Neuron (in vitro differentiated cells): Measurements from ENCODE around the gene EXOC6B.

ENCODE experiments used
- H2AFZ ChIP-seq: one replicate; pipeline ENCODE4 v1.6.1; 2013; ENCODE audit warnings: low read depth, mild to moderate bottlenecking, inconsistent platforms, low read length, moderate library complexity
- H3K27me3 ChIP-seq: one replicate; pipeline ENCODE4 v1.6.1; 2013; ENCODE audit warnings: low read length; ENCODE audit not compliant: insufficient read depth
- H3K36me3 ChIP-seq: one replicate; pipeline ENCODE4 v1.6.1; 2013; ENCODE audit warnings: low read length; ENCODE audit not compliant: insufficient read depth
- H3K4me1 ChIP-seq: one replicate; pipeline ENCODE4 v1.6.1; 2013; ENCODE audit warnings: low read length; ENCODE audit not compliant: insufficient read depth
- H3K4me3 ChIP-seq: 2 replicates; pipeline ENCODE4 v1.5.1; 2013; ENCODE audit warnings: mild to moderate bottlenecking, low read length, moderate library complexity
- H3K9me3 ChIP-seq: one replicate; pipeline ENCODE4 v1.6.1; 2013; ENCODE audit warnings: low read length

The EXOC6B gene

DNA sequence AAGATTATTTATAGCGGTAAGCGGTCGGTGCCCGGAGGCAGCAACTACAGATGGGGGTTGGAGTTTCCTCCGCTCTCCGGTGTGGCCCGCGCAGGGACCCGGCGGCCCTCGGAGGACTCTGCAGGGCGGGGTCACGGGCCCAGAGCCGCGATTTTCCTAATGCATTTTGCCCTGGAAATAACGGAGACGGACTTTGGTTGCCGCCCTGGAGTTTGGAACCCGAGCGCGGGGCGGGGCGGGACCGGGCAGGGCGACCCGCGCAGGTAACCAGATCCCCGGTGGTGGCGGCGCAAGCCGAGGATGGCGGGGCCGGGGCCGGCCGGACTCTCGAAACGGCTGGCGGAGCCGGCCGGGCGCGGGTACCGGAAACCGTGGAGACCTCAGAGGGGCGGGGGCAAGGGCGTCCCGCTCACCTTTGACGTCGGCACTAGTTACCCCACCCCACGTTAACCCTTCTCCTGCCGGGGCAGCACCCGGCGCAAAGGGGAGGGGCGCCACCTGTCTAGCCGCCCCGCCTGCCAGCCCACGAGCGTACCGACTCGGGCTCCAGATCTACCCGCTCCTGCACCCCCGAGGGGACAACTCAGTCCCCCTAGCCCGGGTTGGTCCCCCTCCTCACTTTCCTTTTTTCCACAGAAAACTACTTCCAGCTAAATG lies 681.1 kb downstream of the EXOC6B start:
- peaks cover 40% of the 10 kb centered on the region for H3K4me1 ChIP-seq
- H3K4me3 ChIP-seq, result peak overlapping the region; percentile 7
- H3K9me3 ChIP-seq, result peaks cover 2% of the 10 kb centered on the region
- peaks cover 86% of the 10 kb centered on the region for H3K27me3 ChIP-seq
- peak overlapping the region; percentile 27 for H2AFZ ChIP-seq
- no peaks in the 10 kb centered on the region for H3K36me3 ChIP-seq

- no peak overlapping the region for H3K4me3 ChIP-seq
- H3K36me3 ChIP-seq, result no peaks in the 10 kb centered on the region
- H3K9me3 ChIP-seq, result peaks cover 2% of the 10 kb centered on the region
- no peak overlapping the region for H2AFZ ChIP-seq
- peaks cover 35% of the 10 kb centered on the region for H3K4me1 ChIP-seq
- peaks cover 84% of the 10 kb centered on the region for H3K27me3 ChIP-seq
These were observed 681.6 kb downstream of the EXOC6B start for GRCh38 chr2:72144274-72144631.

GRCh38 chr2:72143441-72144273 lies 682.2 kb downstream of the EXOC6B start:
- Histone ChIP-seq H3K4me3 (no peak overlapping the region), H3K9me3 (peaks cover 2% of the 10 kb centered on the region), H3K27me3 (peaks cover 79% of the 10 kb centered on the region), H3K36me3 (no peaks in the 10 kb centered on the region), H3K4me1 (peaks cover 32% of the 10 kb centered on the region), H2AFZ (no peak overlapping the region)

GRCh38 chr2:72142570-72143440 lies 683.0 kb downstream of the EXOC6B start:
- peaks cover 76% of the 10 kb centered on the region for H3K27me3 ChIP-seq
- H3K4me3 ChIP-seq, result peak overlapping the region; percentile 15
- no peaks in the 10 kb centered on the region for H3K36me3 ChIP-seq
- peaks cover 27% of the 10 kb centered on the region for H3K4me1 ChIP-seq
- H2AFZ ChIP-seq, result no peak overlapping the region
- peaks cover 2% of the 10 kb centered on the region for H3K9me3 ChIP-seq

DNA sequence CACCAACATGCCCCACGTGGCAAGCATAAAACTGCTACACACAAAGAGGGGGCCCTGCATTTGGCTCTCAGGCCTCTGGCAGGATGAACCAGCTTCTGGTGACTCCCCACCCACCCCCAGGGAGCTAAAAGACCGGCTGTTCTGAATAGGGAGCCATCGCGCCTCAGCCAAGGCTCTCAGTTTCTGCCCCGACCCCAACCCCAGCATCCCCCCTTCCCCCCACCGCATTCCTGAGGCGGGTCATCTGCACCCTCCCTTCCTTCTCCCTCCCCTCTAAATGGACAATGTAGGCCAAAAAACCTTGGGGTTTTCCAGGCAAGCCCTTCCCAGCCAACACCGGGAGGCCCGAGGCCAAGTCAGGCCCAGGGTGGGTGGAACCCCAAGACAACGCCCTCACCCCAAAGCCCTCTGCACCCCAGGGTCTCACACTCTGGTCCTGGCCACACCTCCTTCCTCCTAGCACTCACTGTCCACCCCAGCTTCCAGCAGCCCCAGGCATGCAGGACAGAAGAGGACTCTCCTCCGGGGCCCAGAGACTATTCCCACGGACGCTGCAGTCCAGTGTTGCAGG lies 683.9 kb downstream of the EXOC6B start:
- H3K4me1 ChIP-seq, result peaks cover 27% of the 10 kb centered on the region
- H2AFZ ChIP-seq, result no peak overlapping the region
- H3K36me3 ChIP-seq, result no peaks in the 10 kb centered on the region
- peaks cover 2% of the 10 kb centered on the region for H3K9me3 ChIP-seq
- peaks cover 69% of the 10 kb centered on the region for H3K27me3 ChIP-seq
- H3K4me3 ChIP-seq, result no peak overlapping the region

DNA sequence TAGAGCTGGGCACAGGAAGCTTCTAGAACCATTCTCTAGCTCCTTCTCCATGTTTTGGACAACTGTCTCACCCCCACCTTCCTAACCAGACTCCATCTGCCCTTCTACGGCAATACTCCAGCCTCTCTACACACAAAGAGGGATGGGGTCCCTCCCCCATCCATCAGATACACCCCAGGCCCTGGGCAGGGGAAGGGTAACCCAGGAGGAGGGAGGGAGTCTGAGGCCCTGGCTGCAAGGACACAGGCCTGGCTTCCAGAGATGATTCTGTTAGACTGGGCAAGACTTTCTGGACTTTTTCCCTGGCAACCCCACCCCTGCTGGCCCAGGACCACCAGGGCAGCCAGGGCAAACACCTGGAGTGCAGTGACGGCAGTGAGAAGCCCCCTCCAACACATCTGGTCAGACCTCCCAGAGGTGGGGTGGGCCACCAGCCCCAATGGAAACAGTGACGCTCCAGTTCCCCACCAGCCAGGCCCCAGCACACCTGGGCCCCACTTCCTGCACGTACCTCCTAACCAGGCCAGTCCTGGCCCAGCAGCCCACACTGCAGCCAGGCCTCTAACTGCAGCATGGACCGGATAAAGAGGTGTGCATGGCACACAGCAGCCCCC lies 684.7 kb downstream of the EXOC6B start:
- Histone ChIP-seq H2AFZ (no peak overlapping the region), H3K4me3 (no peak overlapping the region), H3K4me1 (peaks cover 30% of the 10 kb centered on the region), H3K36me3 (no peaks in the 10 kb centered on the region), H3K9me3 (no peaks in the 10 kb centered on the region), H3K27me3 (peaks cover 61% of the 10 kb centered on the region)

- peaks cover 35% of the 10 kb centered on the region for H3K4me1 ChIP-seq
- no peak overlapping the region for H2AFZ ChIP-seq
- no peak overlapping the region for H3K4me3 ChIP-seq
- H3K27me3 ChIP-seq, result peaks cover 56% of the 10 kb centered on the region
- no peaks in the 10 kb centered on the region for H3K36me3 ChIP-seq
- H3K9me3 ChIP-seq, result no peaks in the 10 kb centered on the region
These were observed 685.2 kb downstream of the EXOC6B start for GRCh38 chr2:72140621-72140960.

DNA sequence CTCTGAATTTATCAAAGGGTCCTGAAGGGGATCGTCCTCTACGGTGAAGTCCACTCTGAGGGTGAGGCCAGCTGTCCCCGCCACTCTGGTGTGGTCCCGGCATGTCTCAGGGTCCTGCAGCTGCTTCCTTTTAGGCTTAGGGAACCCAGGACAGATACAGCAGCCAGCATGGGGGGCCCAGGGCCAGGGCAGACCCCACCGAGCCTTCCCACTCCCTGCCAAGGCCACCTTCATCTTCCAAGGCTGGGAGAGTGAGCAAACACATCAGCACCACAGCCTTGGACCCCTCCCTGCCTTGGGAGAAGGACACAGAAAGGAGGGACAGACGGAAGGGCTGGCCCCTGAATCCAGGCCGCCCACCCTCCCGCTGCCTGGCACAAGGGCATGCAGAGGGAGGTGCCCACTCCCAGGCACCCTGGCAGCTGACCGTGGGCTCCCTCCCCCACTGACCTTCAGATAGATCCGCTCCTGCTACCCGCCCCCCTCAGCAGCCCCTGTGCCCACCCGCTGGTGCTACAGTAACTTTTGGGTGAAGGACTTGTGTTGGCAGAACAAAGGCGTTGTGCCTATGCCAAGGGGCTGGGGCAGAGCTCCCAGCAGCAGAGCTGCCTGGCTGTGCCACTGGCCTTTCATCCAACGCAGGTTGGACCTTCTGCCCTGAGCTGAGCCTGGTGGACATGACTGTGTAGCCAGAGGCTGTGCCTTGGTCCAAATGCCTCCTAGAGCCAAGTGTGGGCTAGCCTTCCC lies 685.8 kb downstream of the EXOC6B start:
- no peaks in the 10 kb centered on the region for H3K36me3 ChIP-seq
- H3K27me3 ChIP-seq, result peaks cover 50% of the 10 kb centered on the region
- no peak overlapping the region for H3K4me3 ChIP-seq
- no peaks in the 10 kb centered on the region for H3K9me3 ChIP-seq
- H2AFZ ChIP-seq, result no peak overlapping the region
- peaks cover 31% of the 10 kb centered on the region for H3K4me1 ChIP-seq

DNA sequence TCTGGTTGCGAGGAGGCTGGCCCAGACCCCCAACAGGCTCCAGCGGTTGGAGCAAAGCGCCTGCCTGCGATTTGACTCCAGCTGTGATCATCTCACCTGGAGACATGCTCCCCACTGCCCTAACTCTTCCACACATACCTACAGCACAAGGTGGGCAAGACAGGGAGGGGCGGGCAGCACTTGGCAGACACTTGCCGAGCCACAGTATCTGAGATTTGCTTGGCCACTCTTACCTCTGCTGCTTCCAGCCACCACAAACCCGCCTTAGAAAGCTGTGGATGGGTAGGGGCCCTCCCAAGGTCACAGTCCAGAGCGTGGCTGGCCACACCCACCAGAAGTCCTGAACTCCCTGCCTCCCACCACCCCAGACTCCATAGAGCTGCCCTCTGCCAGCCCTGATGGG lies 686.4 kb downstream of the EXOC6B start:
- Histone ChIP-seq H3K36me3 (no peaks in the 10 kb centered on the region), H3K4me3 (no peak overlapping the region), H3K4me1 (peaks cover 28% of the 10 kb centered on the region), H3K9me3 (no peaks in the 10 kb centered on the region), H2AFZ (no peak overlapping the region), H3K27me3 (peaks cover 44% of the 10 kb centered on the region)

DNA sequence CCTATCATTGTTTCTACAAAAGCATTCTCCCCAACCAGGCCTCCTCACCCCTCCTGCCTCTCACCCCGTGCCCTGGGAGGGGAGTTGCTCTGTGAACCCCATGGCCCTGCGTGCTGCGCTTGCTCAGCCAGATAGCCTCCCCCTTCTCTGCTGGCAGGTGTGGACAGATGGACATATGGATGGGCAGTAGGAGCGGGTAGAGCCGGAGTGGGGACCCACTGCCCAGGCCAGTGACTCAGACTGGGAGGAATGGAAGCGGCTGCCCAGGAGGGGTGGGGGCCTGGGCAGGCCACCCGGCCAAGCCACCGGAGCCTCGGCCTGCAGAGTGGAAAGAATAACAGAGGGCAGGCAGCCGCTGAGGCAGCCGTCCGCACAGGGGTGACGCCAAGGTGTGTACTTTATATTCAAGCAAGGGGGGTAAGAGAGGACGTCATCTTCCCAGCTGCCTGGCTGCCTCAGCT lies 686.9 kb downstream of the EXOC6B start:
- no peak overlapping the region for H3K4me3 ChIP-seq
- peaks cover 28% of the 10 kb centered on the region for H3K4me1 ChIP-seq
- peaks cover 40% of the 10 kb centered on the region for H3K27me3 ChIP-seq
- H3K9me3 ChIP-seq, result no peaks in the 10 kb centered on the region
- no peak overlapping the region for H2AFZ ChIP-seq
- H3K36me3 ChIP-seq, result no peaks in the 10 kb centered on the region

GRCh38 chr2:72138011-72138881 lies 687.6 kb downstream of the EXOC6B start:
- Histone ChIP-seq H3K27me3 (peaks cover 33% of the 10 kb centered on the region), H2AFZ (no peak overlapping the region), H3K4me1 (peaks cover 21% of the 10 kb centered on the region), H3K9me3 (no peaks in the 10 kb centered on the region), H3K4me3 (no peak overlapping the region), H3K36me3 (no peaks in the 10 kb centered on the region)
